ENCODE data around the gene SLC22A2. TPM values are rescaled to one million over a fixed set of nuclear protein-coding genes. Genes with fewer than 3 reads are reported as not detected.

SLC22A2 gene
- total and polyA plus RNA-seq, 2 experiments from 2014 or later = 0.94 to 1.1 TPM

DNA sequence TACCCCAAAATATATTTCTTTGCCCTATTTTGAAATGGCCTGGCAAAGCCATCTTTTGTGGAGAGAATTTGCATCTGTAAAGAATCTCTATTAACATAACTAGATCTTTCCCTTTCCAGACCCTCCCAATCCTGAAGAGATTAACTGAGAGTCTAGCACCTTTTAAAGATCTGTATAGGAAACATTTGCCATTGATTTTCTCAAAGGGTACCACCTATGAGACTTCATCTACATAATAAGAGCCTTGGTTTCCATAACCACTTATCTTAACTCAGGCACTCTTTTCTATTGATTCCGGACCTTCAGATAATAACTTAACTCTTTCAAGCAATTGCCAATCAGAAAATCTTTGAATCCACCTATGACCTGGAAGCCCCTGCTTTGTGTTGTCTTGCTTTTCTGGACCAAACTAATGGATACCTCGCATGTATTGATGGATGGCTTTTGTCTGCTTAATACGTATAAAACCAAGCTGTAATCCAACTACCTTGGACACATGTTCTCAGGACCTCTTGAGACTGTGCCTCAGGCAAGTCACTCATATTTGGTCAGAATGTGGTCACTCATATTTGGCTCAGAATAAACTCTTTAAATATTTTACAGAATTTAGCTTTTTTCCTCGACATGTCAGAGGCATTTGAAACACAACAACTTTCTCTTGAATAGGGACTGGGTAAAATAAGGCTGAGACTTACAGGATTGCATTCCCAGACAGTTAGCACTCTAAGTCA, 31.4 kb downstream of the SLC22A2 start:
- Histone ChIP-seq H3K27me3 (ENCODE audit: insufficient read depth) (no peaks in the 10 kb centered on the region), H3K9me2 (ENCODE audit: insufficient read depth) (peaks cover 10% of the 10 kb centered on the region; the same call in 1 of the 2 replicates), H3K4me3 (0 out of 2 replicates have a peak overlapping the region, but pooled peaks have one; percentile 5), H3K36me3 (ENCODE audit: insufficient read depth) (no peaks in the 10 kb centered on the region; the same call in 1 of the 2 replicates), H3K27ac (ENCODE audit: low read depth) (peak overlapping the region; percentile 67), H3K4me2 (peak overlapping the region; percentile 29; the same call in 1 of the 2 replicates), H3K4me1 (ENCODE audit: insufficient read depth) (peaks cover 46% of the 10 kb centered on the region), H4K20me1 (replicated peaks; ENCODE audit: insufficient read depth) (no peaks in the 10 kb centered on the region), H3F3A (replicated peaks; ENCODE audit: low read depth) (peaks cover 2% of the 10 kb centered on the region; the same call in 1 of the 2 replicates), H2AFZ (no peak overlapping the region), H3K79me2 (replicated peaks; ENCODE audit: insufficient read depth) (no peaks in the 10 kb centered on the region)
- Mint-ChIP-seq H3K4me3 (0 out of 3 replicates have a peak overlapping the region, but pooled peaks have one; percentile 7), H3K36me3 (ENCODE audit: low read depth) (peaks cover 19% of the 10 kb centered on the region), H3K4me1 (peaks cover 42% of the 10 kb centered on the region), H3K27me3 (ENCODE audit: insufficient read depth, low read depth, poor library complexity) (peaks cover 2% of the 10 kb centered on the region), H3K27ac (peak overlapping the region; percentile 91), H3K9me3 (peaks cover 24% of the 10 kb centered on the region)
- ATAC-seq (peak; percentile 23; the same call in 2 of the 3 replicates), DNase-seq (ENCODE audit: low spot score) (no peak)
- TF ChIP-seq NANOG (IDR thresholded peaks at IDR 0.05; ENCODE audit: borderline replicate concordance) = peak; percentile 94
- TF ChIP-seq, protein P1, sequence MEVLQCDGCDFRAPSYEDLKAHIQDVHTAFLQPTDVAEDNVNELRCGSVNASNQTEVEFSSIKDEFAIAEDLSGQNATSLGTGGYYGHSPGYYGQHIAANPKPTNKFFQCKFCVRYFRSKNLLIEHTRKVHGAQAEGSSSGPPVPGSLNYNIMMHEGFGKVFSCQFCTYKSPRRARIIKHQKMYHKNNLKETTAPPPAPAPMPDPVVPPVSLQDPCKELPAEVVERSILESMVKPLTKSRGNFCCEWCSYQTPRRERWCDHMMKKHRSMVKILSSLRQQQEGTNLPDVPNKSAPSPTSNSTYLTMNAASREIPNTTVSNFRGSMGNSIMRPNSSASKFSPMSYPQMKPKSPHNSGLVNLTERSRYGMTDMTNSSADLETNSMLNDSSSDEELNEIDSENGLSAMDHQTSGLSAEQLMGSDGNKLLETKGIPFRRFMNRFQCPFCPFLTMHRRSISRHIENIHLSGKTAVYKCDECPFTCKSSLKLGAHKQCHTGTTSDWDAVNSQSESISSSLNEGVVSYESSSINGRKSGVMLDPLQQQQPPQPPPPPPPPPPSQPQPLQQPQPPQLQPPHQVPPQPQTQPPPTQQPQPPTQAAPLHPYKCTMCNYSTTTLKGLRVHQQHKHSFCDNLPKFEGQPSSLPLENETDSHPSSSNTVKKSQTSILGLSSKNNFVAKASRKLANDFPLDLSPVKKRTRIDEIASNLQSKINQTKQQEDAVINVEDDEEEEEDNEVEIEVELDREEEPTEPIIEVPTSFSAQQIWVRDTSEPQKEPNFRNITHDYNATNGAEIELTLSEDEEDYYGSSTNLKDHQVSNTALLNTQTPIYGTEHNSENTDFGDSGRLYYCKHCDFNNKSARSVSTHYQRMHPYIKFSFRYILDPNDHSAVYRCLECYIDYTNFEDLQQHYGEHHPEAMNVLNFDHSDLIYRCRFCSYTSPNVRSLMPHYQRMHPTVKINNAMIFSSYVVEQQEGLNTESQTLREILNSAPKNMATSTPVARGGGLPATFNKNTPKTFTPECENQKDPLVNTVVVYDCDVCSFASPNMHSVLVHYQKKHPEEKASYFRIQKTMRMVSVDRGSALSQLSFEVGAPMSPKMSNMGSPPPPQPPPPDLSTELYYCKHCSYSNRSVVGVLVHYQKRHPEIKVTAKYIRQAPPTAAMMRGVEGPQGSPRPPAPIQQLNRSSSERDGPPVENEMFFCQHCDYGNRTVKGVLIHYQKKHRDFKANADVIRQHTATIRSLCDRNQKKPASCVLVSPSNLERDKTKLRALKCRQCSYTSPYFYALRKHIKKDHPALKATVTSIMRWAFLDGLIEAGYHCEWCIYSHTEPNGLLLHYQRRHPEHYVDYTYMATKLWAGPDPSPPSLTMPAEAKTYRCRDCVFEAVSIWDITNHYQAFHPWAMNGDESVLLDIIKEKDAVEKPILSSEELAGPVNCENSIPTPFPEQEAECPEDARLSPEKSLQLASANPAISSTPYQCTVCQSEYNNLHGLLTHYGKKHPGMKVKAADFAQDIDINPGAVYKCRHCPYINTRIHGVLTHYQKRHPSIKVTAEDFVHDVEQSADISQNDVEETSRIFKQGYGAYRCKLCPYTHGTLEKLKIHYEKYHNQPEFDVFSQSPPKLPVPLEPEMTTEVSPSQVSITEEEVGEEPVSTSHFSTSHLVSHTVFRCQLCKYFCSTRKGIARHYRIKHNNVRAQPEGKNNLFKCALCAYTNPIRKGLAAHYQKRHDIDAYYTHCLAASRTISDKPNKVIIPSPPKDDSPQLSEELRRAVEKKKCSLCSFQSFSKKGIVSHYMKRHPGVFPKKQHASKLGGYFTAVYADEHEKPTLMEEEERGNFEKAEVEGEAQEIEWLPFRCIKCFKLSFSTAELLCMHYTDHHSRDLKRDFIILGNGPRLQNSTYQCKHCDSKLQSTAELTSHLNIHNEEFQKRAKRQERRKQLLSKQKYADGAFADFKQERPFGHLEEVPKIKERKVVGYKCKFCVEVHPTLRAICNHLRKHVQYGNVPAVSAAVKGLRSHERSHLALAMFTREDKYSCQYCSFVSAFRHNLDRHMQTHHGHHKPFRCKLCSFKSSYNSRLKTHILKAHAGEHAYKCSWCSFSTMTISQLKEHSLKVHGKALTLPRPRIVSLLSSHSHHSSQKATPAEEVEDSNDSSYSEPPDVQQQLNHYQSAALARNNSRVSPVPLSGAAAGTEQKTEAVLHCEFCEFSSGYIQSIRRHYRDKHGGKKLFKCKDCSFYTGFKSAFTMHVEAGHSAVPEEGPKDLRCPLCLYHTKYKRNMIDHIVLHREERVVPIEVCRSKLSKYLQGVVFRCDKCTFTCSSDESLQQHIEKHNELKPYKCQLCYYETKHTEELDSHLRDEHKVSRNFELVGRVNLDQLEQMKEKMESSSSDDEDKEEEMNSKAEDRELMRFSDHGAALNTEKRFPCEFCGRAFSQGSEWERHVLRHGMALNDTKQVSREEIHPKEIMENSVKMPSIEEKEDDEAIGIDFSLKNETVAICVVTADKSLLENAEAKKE (CRISPR knock-in tag; IDR thresholded peaks at IDR 0.05) = peak; percentile 56; the same call in 1 of the 2 replicates
- TF ChIP-seq ZNF114 (CRISPR knock-in tag; IDR thresholded peaks at IDR 0.05) = no peak

DNA sequence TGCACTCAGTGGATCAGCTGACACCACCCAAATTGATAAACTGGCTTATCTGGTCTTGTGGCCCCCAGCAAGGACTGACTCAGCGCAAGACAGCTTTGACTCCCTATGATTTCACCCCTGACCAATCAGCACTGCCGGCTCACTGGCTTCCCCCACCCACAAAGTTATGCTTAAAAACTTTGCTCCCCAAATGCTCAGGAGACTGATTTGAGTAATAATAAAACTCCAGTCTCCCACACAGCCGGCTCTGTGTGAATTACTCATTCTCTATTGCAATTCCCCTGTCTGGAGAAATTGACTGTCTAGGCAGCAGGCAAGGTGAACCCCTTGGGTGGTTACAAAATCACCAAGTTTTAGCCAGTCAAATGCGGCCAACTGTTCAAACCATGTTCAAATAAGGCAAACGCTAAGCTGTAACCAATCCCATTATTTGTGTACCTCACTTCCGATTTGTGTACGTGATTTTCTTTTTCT, 32.5 kb downstream of the SLC22A2 start:
- Mint-ChIP-seq H3K36me3 (ENCODE audit: low read depth) (peaks cover 19% of the 10 kb centered on the region), H3K27ac (peak overlapping the region; percentile 91), H3K9me3 (peaks cover 24% of the 10 kb centered on the region), H3K4me1 (peaks cover 52% of the 10 kb centered on the region), H3K4me3 (no peak overlapping the region), H3K27me3 (ENCODE audit: insufficient read depth, low read depth, poor library complexity) (peaks cover 2% of the 10 kb centered on the region)
- no peaks in the 10 kb centered on the region; the same call in 1 of the 2 replicates for H3K36me3 ChIP-seq (ENCODE audit: insufficient read depth)
- H3K27ac ChIP-seq (ENCODE audit: low read depth) = peak overlapping the region; percentile 67
- no peaks in the 10 kb centered on the region for H3K27me3 ChIP-seq (ENCODE audit: insufficient read depth)
- ATAC-seq = no peak
- H3K79me2 ChIP-seq (replicated peaks; ENCODE audit: insufficient read depth) = no peaks in the 10 kb centered on the region
- H2AFZ ChIP-seq = 0 out of 2 replicates have a peak overlapping the region, but pooled peaks have one; percentile 52
- no peak overlapping the region for H3K4me3 ChIP-seq
- peaks cover 48% of the 10 kb centered on the region for H3K4me1 ChIP-seq (ENCODE audit: insufficient read depth)
- peaks cover 7% of the 10 kb centered on the region; the same call in 1 of the 2 replicates for H3K9me2 ChIP-seq (ENCODE audit: insufficient read depth)
- peaks cover 3% of the 10 kb centered on the region; the same call in 1 of the 2 replicates for H3F3A ChIP-seq (replicated peaks; ENCODE audit: low read depth)
- no peaks in the 10 kb centered on the region for H4K20me1 ChIP-seq (replicated peaks; ENCODE audit: insufficient read depth)
- no peak overlapping the region for H3K4me2 ChIP-seq
- no peak for DNase-seq (ENCODE audit: low spot score)
- TF ChIP-seq, protein P2, sequence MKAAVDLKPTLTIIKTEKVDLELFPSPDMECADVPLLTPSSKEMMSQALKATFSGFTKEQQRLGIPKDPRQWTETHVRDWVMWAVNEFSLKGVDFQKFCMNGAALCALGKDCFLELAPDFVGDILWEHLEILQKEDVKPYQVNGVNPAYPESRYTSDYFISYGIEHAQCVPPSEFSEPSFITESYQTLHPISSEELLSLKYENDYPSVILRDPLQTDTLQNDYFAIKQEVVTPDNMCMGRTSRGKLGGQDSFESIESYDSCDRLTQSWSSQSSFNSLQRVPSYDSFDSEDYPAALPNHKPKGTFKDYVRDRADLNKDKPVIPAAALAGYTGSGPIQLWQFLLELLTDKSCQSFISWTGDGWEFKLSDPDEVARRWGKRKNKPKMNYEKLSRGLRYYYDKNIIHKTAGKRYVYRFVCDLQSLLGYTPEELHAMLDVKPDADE (IDR thresholded peaks at IDR 0.05) = no peak
- TF ChIP-seq JUNB (IDR thresholded peaks at IDR 0.05; ENCODE audit: unreplicated experiment) = no peak
- TF ChIP-seq, protein P3, sequence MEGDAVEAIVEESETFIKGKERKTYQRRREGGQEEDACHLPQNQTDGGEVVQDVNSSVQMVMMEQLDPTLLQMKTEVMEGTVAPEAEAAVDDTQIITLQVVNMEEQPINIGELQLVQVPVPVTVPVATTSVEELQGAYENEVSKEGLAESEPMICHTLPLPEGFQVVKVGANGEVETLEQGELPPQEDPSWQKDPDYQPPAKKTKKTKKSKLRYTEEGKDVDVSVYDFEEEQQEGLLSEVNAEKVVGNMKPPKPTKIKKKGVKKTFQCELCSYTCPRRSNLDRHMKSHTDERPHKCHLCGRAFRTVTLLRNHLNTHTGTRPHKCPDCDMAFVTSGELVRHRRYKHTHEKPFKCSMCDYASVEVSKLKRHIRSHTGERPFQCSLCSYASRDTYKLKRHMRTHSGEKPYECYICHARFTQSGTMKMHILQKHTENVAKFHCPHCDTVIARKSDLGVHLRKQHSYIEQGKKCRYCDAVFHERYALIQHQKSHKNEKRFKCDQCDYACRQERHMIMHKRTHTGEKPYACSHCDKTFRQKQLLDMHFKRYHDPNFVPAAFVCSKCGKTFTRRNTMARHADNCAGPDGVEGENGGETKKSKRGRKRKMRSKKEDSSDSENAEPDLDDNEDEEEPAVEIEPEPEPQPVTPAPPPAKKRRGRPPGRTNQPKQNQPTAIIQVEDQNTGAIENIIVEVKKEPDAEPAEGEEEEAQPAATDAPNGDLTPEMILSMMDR (conservative IDR thresholded peaks at IDR 0.05; ENCODE audit: low read depth in 2 of 2) = no peak

All from GM23338 (cell line).